ENCODE data around the gene APH1A.

The APH1A gene

DNA sequence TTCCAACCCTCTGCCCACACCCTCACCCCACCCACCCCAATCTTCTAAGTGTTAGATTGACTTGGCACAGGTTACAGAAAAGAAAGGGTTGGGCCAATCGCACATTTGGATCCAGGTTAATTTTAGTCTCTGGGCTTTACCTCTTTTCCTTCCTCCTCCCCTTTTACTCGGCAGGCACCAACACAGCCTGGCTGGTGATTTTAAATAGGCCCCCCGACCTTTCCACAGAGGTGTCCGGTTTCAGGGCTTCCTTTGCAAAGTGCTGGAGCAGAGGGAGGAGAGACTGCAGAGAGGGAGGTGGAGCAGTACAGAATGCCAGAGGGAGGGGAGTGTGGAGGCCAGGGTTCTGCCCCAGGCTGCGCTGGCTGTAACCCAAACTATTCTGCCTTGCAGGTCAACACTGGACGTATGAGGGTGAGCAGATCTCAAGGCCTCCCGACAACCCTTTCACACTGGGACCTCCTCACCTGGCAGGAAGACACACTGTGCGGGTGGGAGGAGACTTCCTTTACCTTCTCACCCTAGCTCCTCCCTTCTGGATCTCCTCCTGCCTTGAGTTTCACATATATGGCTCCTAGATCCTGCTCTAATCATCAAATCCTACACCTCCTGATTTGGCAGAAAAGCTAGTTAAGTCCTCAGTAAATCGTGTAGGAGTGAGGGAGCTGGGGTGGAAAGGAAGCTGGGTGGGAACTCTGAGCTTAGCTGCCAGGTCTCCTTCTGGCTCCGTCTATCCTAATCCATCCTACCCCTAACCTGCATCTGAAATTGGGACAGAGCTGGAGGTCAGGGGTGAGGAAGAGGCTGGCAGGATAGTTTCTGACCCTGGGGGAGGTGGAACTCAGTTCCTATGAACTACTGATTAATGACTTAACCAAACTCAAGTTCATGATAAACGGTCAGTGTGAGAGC lies 8.8 kb downstream of the APH1A start:
- DNase-seq (ENCODE audit: low read depth in 1 of 2, low spot score in 1 of 2): no peak
- Histone ChIP-seq H3K4me3 (replicated peaks; ENCODE audit: insufficient read depth, low read length) (no peak overlapping the region), H3K27me3 (ENCODE audit: insufficient read depth, poor library complexity, severe bottlenecking) (peaks cover 4% of the 10 kb centered on the region), H3K27ac (replicated peaks) (no peak overlapping the region)
- no peak for TF ChIP-seq POLR2AphosphoS5 (IDR thresholded peaks at IDR 0.05; ENCODE audit: low read depth)
- TF ChIP-seq, protein P1, sequence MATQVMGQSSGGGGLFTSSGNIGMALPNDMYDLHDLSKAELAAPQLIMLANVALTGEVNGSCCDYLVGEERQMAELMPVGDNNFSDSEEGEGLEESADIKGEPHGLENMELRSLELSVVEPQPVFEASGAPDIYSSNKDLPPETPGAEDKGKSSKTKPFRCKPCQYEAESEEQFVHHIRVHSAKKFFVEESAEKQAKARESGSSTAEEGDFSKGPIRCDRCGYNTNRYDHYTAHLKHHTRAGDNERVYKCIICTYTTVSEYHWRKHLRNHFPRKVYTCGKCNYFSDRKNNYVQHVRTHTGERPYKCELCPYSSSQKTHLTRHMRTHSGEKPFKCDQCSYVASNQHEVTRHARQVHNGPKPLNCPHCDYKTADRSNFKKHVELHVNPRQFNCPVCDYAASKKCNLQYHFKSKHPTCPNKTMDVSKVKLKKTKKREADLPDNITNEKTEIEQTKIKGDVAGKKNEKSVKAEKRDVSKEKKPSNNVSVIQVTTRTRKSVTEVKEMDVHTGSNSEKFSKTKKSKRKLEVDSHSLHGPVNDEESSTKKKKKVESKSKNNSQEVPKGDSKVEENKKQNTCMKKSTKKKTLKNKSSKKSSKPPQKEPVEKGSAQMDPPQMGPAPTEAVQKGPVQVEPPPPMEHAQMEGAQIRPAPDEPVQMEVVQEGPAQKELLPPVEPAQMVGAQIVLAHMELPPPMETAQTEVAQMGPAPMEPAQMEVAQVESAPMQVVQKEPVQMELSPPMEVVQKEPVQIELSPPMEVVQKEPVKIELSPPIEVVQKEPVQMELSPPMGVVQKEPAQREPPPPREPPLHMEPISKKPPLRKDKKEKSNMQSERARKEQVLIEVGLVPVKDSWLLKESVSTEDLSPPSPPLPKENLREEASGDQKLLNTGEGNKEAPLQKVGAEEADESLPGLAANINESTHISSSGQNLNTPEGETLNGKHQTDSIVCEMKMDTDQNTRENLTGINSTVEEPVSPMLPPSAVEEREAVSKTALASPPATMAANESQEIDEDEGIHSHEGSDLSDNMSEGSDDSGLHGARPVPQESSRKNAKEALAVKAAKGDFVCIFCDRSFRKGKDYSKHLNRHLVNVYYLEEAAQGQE (IDR thresholded peaks at IDR 0.05; ENCODE audit: insufficient replicate concordance, low read depth): no peak
- TF ChIP-seq, protein P2, sequence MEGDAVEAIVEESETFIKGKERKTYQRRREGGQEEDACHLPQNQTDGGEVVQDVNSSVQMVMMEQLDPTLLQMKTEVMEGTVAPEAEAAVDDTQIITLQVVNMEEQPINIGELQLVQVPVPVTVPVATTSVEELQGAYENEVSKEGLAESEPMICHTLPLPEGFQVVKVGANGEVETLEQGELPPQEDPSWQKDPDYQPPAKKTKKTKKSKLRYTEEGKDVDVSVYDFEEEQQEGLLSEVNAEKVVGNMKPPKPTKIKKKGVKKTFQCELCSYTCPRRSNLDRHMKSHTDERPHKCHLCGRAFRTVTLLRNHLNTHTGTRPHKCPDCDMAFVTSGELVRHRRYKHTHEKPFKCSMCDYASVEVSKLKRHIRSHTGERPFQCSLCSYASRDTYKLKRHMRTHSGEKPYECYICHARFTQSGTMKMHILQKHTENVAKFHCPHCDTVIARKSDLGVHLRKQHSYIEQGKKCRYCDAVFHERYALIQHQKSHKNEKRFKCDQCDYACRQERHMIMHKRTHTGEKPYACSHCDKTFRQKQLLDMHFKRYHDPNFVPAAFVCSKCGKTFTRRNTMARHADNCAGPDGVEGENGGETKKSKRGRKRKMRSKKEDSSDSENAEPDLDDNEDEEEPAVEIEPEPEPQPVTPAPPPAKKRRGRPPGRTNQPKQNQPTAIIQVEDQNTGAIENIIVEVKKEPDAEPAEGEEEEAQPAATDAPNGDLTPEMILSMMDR (IDR thresholded peaks at IDR 0.05; ENCODE audit: insufficient read depth, low read length): no peak

DNA sequence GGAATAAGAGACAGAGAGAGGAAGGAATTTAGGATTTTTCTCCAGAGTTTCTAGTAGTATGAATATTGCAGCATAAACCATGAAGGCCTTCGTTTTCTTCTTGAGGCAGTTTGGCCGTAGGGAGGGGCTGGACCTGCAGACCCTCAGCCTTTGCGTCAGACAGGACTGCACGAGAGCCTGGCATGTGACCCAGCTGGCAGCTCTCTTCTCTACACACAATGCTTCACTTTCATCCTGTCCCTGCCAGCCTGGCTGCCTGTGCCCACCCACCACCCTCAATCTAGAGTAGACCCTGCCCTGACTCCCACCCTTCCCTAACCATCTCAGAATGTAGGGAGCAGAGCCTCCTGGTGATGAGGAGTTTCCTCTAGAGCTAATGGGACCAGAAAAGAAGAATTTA lies 9.6 kb downstream of the APH1A start:
- no peak overlapping the region for H3K4me3 ChIP-seq (replicated peaks; ENCODE audit: insufficient read depth, low read length)
- no peak overlapping the region for H3K27ac ChIP-seq (replicated peaks)
- no peak for DNase-seq (ENCODE audit: low read depth in 1 of 2, low spot score in 1 of 2)
- H3K27me3 ChIP-seq (ENCODE audit: insufficient read depth, poor library complexity, severe bottlenecking): peaks cover 4% of the 10 kb centered on the region
- TF ChIP-seq SPI1 (IDR thresholded peaks at IDR 0.05; ENCODE audit: borderline replicate concordance, low read depth) (no peak), GABPA (IDR thresholded peaks at IDR 0.05; ENCODE audit: low read depth) (no peak), POLR2AphosphoS5 (IDR thresholded peaks at IDR 0.05; ENCODE audit: low read depth) (no peak)
- TF ChIP-seq, protein P2 (IDR thresholded peaks at IDR 0.05; ENCODE audit: insufficient read depth, low read length): no peak
- TF ChIP-seq, protein P1 (IDR thresholded peaks at IDR 0.05; ENCODE audit: insufficient replicate concordance, low read depth): no peak

DNA sequence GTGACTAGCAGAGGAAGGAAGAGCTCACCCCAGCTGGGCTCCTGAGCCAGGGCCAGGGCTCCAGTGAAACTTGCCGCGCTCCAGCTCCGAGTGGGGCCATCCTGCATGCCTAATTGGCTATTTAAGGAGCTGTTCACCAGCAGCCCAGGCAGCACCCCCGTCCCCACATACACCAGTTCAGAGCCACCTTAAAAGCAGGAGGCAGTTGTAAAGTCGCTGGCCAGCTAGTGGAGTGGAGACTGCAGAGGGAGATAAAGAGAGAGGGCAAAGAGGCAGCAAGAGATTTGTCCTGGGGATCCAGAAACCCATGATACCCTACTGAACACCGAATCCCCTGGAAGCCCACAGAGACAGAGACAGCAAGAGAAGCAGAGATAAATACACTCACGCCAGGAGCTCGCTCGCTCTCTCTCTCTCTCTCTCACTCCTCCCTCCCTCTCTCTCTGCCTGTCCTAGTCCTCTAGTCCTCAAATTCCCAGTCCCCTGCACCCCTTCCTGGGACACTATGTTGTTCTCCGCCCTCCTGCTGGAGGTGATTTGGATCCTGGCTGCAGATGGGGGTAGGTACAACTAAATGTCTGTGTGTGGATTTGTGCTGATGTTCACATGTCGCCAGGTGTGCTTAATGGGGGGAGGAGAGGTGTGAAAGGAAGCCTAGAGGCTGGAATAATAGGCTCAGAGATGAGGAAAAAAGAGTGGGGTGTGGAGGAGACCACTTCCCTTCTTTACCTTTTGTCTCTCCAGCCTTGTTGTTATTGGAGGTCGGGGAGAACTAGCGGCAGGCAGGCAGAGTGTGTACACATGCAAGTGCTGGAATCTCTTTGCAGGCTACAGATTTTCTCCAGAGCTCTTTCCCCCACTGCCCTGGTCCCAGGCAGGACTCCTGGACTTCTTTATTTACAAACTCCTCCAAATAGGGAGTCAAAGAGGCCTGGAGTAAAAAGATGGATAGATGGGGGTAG lies 10.9 kb downstream of the APH1A start, which contains the start of gene CA14:
Gene CA14 (plus strand): TSS at position 151 of the 962 bp plus-strand sequence. CDS start 355 bp downstream, at position 506.
- no peak for DNase-seq (ENCODE audit: low read depth in 1 of 2, low spot score in 1 of 2)
- Histone ChIP-seq H3K27ac (replicated peaks) (no peak within 1 kb of the TSS), H3K27me3 (ENCODE audit: insufficient read depth, poor library complexity, severe bottlenecking) (peaks cover 4% of the 10 kb centered on the region), H3K4me3 (replicated peaks; ENCODE audit: insufficient read depth, low read length) (no peak within 1 kb of the TSS)
- TF ChIP-seq GABPA (IDR thresholded peaks at IDR 0.05; ENCODE audit: low read depth) (no peak), SPI1 (IDR thresholded peaks at IDR 0.05; ENCODE audit: borderline replicate concordance, low read depth) (no peak)
- TF ChIP-seq, protein P2 (IDR thresholded peaks at IDR 0.05; ENCODE audit: insufficient read depth, low read length): no peak
